OCI-LY1 (cell line): ENCODE measurements around the gene IQCF6.

Source experiments
- CTCF ChIP-seq: fragments of 200-600 bp; sonication (generic), shearing (Covaris generic); IDR thresholded peaks from 2 replicates; pipeline ENCODE4 v1.5.1; 2017; ENCODE audit warnings: mild to moderate bottlenecking, antibody characterized with exemption, low read length, moderate library complexity, mixed read lengths
- EZH2 ChIP-seq: fragments of 200-600 bp; sonication (generic), shearing (Covaris generic); IDR thresholded peaks from 2 replicates; pipeline ENCODE4 v1.8.0; 2017; ENCODE audit warnings: borderline replicate concordance, mixed run types, mild to moderate bottlenecking, antibody characterized with exemption, low read length, moderate library complexity, mixed read lengths

- TF ChIP-seq CTCF (no peak), EZH2 (no peak)
Measured at GRCh38 chr3:51796854-51797253, 17.8 kb upstream of the IQCF6 start.
